ENCODE measurements around the gene ZNF717.

Gene ZNF717

DNA sequence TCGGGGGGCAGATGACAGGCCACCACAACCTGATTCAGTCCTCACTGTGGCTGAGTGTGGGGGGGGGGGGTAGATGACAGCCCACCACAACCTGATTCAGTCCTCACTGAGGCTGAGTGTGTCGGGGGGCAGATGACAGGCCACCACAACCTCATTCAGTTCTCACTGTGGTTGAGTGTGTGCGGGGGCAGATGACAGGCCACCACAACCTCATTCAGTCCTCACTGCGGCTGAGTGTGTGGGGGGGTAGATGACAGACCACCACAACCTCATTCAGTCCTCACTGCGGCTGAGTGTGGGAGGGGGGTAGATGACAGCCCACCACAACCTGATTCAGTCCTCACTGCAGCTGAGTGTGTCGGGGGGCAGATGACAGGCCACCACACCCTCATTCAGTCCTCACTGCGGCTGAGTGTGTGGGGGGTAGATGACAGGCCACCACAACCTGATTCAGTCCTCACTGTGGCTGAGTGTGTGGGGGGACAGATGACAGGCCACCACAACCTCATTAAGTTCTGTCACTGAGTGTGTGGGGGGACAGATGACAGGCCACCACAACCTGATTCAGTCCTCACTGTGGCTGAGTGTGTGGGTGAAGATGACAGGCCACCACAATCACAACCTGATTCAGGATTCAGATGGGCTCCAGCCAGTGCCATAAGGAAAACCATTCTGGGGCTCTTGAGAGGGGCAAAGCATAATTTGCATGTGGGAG is 16.9 kb downstream of the ZNF717 start:
- TF ChIP-seq, protein P1, sequence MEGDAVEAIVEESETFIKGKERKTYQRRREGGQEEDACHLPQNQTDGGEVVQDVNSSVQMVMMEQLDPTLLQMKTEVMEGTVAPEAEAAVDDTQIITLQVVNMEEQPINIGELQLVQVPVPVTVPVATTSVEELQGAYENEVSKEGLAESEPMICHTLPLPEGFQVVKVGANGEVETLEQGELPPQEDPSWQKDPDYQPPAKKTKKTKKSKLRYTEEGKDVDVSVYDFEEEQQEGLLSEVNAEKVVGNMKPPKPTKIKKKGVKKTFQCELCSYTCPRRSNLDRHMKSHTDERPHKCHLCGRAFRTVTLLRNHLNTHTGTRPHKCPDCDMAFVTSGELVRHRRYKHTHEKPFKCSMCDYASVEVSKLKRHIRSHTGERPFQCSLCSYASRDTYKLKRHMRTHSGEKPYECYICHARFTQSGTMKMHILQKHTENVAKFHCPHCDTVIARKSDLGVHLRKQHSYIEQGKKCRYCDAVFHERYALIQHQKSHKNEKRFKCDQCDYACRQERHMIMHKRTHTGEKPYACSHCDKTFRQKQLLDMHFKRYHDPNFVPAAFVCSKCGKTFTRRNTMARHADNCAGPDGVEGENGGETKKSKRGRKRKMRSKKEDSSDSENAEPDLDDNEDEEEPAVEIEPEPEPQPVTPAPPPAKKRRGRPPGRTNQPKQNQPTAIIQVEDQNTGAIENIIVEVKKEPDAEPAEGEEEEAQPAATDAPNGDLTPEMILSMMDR (conservative IDR thresholded peaks at IDR 0.05; ENCODE audit: low read depth) = no peak
- CTCF ChIA-PET = no interaction called here
- POLR2A ChIA-PET (ENCODE audit: low non-redundant PET) = no interaction called here
- DNase-seq (ENCODE audit: low spot score) = no peak
- H3K27ac ChIP-seq = no peak overlapping the region

DNA sequence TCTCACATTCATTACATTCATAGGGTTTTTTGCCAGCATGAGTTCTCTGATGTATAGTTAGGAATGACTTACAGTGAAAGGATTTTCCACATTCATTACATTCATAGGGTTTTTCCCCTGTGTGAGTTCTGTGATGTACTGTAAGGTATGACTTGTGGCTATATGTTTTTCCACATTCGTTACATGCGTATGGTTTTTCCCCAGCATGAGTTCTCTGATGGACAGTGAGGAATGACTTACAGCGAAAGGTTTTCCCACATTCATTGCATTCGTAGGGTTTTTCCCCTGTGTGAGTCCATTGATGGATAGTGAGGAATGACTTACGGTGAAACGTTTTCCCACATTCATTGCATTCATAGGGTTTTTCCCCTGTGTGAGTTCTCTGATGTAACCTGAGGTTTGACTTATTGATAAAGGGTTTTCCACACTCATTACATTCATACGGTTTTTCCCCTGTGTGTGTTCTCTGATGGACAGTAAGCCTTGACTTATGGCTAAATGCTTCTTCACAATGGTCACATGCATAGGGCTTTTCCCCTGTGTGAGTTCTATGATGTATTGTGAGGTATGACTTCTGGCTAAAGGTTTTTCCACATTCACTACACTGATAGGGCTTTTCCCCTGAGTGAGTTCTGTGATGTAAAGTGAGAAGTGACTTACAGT is 47.4 kb downstream of the ZNF717 start:
- TF ChIP-seq, protein P1 (conservative IDR thresholded peaks at IDR 0.05; ENCODE audit: low read depth) = no peak
- CTCF ChIA-PET = no interaction called here
- no peak overlapping the region for H3K27ac ChIP-seq
- POLR2A ChIA-PET (ENCODE audit: low non-redundant PET) = no interaction called here
- DNase-seq (ENCODE audit: low spot score) = no peak

DNA sequence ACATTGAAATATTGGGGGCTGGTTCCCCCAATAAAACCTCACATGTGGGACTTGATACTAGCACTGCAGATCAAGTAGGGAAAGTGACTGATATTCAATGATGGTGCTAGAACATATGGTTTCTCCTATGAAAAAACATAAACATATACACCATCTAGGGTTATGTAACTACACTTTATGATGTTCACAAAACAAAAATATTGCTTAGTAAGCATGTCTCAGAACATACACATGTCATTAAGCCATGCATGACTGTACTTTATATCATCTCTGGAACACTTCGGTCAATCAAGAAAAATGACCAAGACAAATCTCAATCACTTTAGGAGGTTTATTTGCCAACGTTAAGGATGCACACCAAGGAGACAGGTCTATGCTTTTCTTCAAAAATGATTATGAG is 57.4 kb downstream of the ZNF717 start:
- ChIA-PET CTCF (no interaction called here), POLR2A (ENCODE audit: low non-redundant PET) (no interaction called here)

DNA sequence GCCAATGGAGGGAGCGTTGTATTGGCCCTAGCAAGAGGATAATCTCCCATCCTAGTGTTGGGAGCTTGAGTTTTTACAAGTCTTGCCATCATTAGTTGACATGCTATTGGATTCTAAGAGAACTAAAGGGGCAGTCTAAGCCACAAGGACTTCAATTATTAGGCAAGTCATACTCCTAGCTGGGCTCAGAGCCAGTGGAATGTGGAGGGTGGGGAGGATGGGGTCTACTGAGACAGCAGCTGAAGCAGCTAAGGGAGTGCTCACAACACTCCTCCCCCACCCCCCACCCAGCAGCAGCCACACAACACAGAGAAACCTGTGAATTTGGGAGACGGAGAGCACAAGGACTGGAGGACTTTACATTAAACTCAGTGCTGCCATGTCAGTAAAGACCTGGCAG is 93.3 kb downstream of the ZNF717 start:
- DNase-seq (ENCODE audit: low spot score) = no peak
- H3K27ac ChIP-seq = no peak overlapping the region
- TF ChIP-seq, protein P1 (conservative IDR thresholded peaks at IDR 0.05; ENCODE audit: low read depth) = no peak
- ChIA-PET CTCF (no interaction called here), POLR2A (ENCODE audit: low non-redundant PET) (no interaction called here)

More for the DNA sequence above, 57.4 kb downstream of the ZNF717 start:
- no peak for DNase-seq (ENCODE audit: low spot score)
- TF ChIP-seq, protein P1 (conservative IDR thresholded peaks at IDR 0.05; ENCODE audit: low read depth) = no peak
- no peak overlapping the region for H3K27ac ChIP-seq

DNA sequence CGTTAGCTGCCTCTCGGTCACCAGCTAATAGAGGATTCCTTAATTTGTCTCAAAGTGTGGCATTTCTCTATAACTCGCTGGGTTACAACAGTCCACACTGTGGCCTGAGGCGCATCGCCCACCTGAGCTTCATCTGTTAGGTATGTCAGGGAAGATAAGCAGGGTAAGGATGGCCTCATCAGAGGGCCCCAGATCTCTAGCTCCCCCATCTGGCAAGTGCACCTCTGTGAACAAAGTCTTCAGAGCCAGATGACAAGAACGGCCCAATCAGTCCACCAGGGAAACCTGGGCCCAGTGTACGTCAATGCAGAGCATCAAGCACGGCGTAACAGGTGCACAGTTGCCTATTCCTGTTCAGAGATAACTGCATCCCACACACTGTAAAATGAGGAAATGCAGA is 98.0 kb downstream of the ZNF717 start:
- POLR2A ChIA-PET (ENCODE audit: low non-redundant PET) = no interaction called here
- H3K27ac ChIP-seq = no peak overlapping the region
- DNase-seq (ENCODE audit: low spot score) = no peak
- TF ChIP-seq, protein P1 (conservative IDR thresholded peaks at IDR 0.05; ENCODE audit: low read depth) = no peak
- CTCF ChIA-PET = no interaction called here

All from RWPE1 (cell line).